ENCODE results near the gene CNTN5. TPM values are rescaled to one million over a fixed set of nuclear protein-coding genes. Genes with fewer than 3 reads are reported as not detected.

Gene CNTN5
- total RNA-seq, 1 experiment from 2014 or later = not detected

- ChIA-PET CTCF (no interaction called here), POLR2A (ENCODE audit: unreplicated experiment) (no interaction called here)
- Histone ChIP-seq H3K27me3 (ENCODE audit: low read length) (peaks cover 52% of the 10 kb centered on the region), H3K27ac (ENCODE audit: low read length) (no peak overlapping the region), H3K9me2 (replicated peaks; ENCODE audit: low read length) (no peaks in the 10 kb centered on the region), H4K20me1 (ENCODE audit: low read length) (no peaks in the 10 kb centered on the region), H3K4me3 (ENCODE audit: low read length) (no peak overlapping the region), H3K9me3 (ENCODE audit: low read length) (no peaks in the 10 kb centered on the region), H3K9ac (ENCODE audit: low read length) (no peak overlapping the region), H3K79me2 (ENCODE audit: low read length) (no peaks in the 10 kb centered on the region), H3K4me2 (ENCODE audit: low read length) (no peak overlapping the region), H3K4me1 (ENCODE audit: insufficient read depth, low read length) (no peaks in the 10 kb centered on the region), H2AFZ (ENCODE audit: low read length) (no peak overlapping the region), H3K36me3 (ENCODE audit: low read depth, low read length) (no peaks in the 10 kb centered on the region), H3F3A (ENCODE audit: low read length, unreplicated experiment) (no peaks in the 10 kb centered on the region)
- TF ChIP-seq, protein P1, sequence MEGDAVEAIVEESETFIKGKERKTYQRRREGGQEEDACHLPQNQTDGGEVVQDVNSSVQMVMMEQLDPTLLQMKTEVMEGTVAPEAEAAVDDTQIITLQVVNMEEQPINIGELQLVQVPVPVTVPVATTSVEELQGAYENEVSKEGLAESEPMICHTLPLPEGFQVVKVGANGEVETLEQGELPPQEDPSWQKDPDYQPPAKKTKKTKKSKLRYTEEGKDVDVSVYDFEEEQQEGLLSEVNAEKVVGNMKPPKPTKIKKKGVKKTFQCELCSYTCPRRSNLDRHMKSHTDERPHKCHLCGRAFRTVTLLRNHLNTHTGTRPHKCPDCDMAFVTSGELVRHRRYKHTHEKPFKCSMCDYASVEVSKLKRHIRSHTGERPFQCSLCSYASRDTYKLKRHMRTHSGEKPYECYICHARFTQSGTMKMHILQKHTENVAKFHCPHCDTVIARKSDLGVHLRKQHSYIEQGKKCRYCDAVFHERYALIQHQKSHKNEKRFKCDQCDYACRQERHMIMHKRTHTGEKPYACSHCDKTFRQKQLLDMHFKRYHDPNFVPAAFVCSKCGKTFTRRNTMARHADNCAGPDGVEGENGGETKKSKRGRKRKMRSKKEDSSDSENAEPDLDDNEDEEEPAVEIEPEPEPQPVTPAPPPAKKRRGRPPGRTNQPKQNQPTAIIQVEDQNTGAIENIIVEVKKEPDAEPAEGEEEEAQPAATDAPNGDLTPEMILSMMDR (conservative IDR thresholded peaks at IDR 0.05; ENCODE audit: low read depth, low read length) = no peak
- no peak for TF ChIP-seq EZH2 (IDR thresholded peaks at IDR 0.05; ENCODE audit: low read length, unreplicated experiment)
- no peak for TF ChIP-seq EZH2phosphoT487 (IDR thresholded peaks at IDR 0.05; ENCODE audit: borderline replicate concordance, low read length)
- ATAC-seq (no peak), DNase-seq (no peak)
- no TSS peak for BruUV-seq (replicated peaks)
- intact Hi-C loops (cut with micrococcal nuclease) = no loop called here
Measured at GRCh38 chr11:100176456-100176855, 1155.7 kb downstream of the CNTN5 start.

DNA sequence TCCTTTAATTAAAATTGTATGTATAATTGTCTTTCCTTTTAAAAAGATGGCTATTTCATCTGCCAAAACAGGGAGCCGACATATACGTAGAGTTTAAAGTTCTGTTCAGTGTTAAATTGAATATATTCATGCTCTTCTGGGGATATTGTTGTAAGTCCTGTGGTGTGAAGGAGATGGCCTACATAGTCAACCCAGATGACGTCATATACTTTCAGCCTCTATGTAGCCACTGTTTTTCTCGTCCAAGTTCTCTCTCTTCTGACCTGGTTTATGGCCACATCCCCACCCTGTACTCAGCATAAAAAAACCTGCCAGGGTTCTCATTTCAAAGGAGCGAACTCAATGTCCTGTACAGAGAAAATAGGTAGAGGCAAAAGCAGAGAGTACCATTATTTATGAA, 1156.9 kb downstream of the CNTN5 start:
- no TSS peak for BruUV-seq (replicated peaks)
- Histone ChIP-seq H3K36me3 (ENCODE audit: low read depth, low read length) (no peaks in the 10 kb centered on the region), H3K79me2 (ENCODE audit: low read length) (no peaks in the 10 kb centered on the region), H3K4me2 (ENCODE audit: low read length) (no peak overlapping the region), H2AFZ (ENCODE audit: low read length) (no peak overlapping the region), H3K27me3 (ENCODE audit: low read length) (peaks cover 61% of the 10 kb centered on the region), H3K9me2 (replicated peaks; ENCODE audit: low read length) (no peaks in the 10 kb centered on the region), H4K20me1 (ENCODE audit: low read length) (no peaks in the 10 kb centered on the region), H3K4me3 (ENCODE audit: low read length) (no peak overlapping the region), H3K9ac (ENCODE audit: low read length) (no peak overlapping the region), H3F3A (ENCODE audit: low read length, unreplicated experiment) (no peaks in the 10 kb centered on the region), H3K27ac (ENCODE audit: low read length) (no peak overlapping the region), H3K9me3 (ENCODE audit: low read length) (no peaks in the 10 kb centered on the region), H3K4me1 (ENCODE audit: insufficient read depth, low read length) (no peaks in the 10 kb centered on the region)
- ChIA-PET POLR2A (ENCODE audit: unreplicated experiment) (no interaction called here), CTCF (no interaction called here)
- ATAC-seq (no peak), DNase-seq (no peak)
- TF ChIP-seq, protein P1 (conservative IDR thresholded peaks at IDR 0.05; ENCODE audit: low read depth, low read length) = no peak
- TF ChIP-seq EZH2 (IDR thresholded peaks at IDR 0.05; ENCODE audit: low read length, unreplicated experiment) (no peak), EZH2phosphoT487 (IDR thresholded peaks at IDR 0.05; ENCODE audit: borderline replicate concordance, low read length) (no peak)
- intact Hi-C loops (cut with micrococcal nuclease) = no loop called here

GRCh38 chr11:100182350-100182749, 1161.6 kb downstream of the CNTN5 start:
- Histone ChIP-seq H3K4me3 (ENCODE audit: low read length) (no peak overlapping the region), H3K27ac (ENCODE audit: low read length) (no peak overlapping the region), H4K20me1 (ENCODE audit: low read length) (no peaks in the 10 kb centered on the region), H3K4me1 (ENCODE audit: insufficient read depth, low read length) (no peaks in the 10 kb centered on the region), H3F3A (ENCODE audit: low read length, unreplicated experiment) (no peaks in the 10 kb centered on the region), H3K9ac (ENCODE audit: low read length) (no peak overlapping the region), H3K9me2 (replicated peaks; ENCODE audit: low read length) (no peaks in the 10 kb centered on the region), H3K36me3 (ENCODE audit: low read depth, low read length) (no peaks in the 10 kb centered on the region), H3K27me3 (ENCODE audit: low read length) (peaks cover 54% of the 10 kb centered on the region), H3K79me2 (ENCODE audit: low read length) (no peaks in the 10 kb centered on the region), H3K4me2 (ENCODE audit: low read length) (no peak overlapping the region), H3K9me3 (ENCODE audit: low read length) (no peaks in the 10 kb centered on the region), H2AFZ (ENCODE audit: low read length) (no peak overlapping the region)
- ChIA-PET POLR2A (ENCODE audit: unreplicated experiment) (no interaction called here), CTCF (no interaction called here)
- intact Hi-C loops (cut with micrococcal nuclease) = no loop called here
- TF ChIP-seq, protein P1 (conservative IDR thresholded peaks at IDR 0.05; ENCODE audit: low read depth, low read length) = no peak
- TF ChIP-seq EZH2phosphoT487 (IDR thresholded peaks at IDR 0.05; ENCODE audit: borderline replicate concordance, low read length) (no peak), EZH2 (IDR thresholded peaks at IDR 0.05; ENCODE audit: low read length, unreplicated experiment) (no peak)
- ATAC-seq (no peak), DNase-seq (no peak)
- BruUV-seq (replicated peaks) = no TSS peak
